RCC 7860 (cell line): ENCODE results near the gene SETBP1.

Experiments used
- DNase-seq: peaks from one replicate; pipeline ENCODE4 v3.0.0-alpha.2; 2015; ENCODE audit warnings: low spot score
- FAIRE-seq: peaks from 2 replicates; lab custom pipeline; 2012; peaks lifted over from hg19 to GRCh38; lab: Jason Lieb, UNC

Gene SETBP1

GRCh38 chr18:44679056-44679913 lies 1.4 kb upstream of the SETBP1 start:
- FAIRE-seq = no peak

GRCh38 chr18:44679914-44680272 lies 795 bp upstream of the SETBP1 start:
- FAIRE-seq = no peak
- DNase-seq = no peak

More at GRCh38 chr18:44679056-44679913, 1.4 kb upstream of the SETBP1 start:
- peak; percentile 35 for DNase-seq

GRCh38 chr18:44681076-44681970 lies 635 bp downstream of the SETBP1 start:
- no peak for DNase-seq

GRCh38 chr18:44682201-44682870 lies 1.6 kb downstream of the SETBP1 start:
- FAIRE-seq (no peak), DNase-seq (no peak)

More at GRCh38 chr18:44681076-44681970, 635 bp downstream of the SETBP1 start:
- FAIRE-seq = no peak

GRCh38 chr18:44682871-44683221 lies 2.2 kb downstream of the SETBP1 start:
- no peak for FAIRE-seq
- no peak for DNase-seq

GRCh38 chr18:44683556-44683955 lies 2.9 kb downstream of the SETBP1 start:
- no peak for FAIRE-seq
- DNase-seq = no peak

GRCh38 chr18:44685296-44685695 lies 4.6 kb downstream of the SETBP1 start:
- no peak for FAIRE-seq

GRCh38 chr18:44686156-44686555 lies 5.5 kb downstream of the SETBP1 start:
- DNase-seq (no peak), FAIRE-seq (no peak)

More at GRCh38 chr18:44685296-44685695, 4.6 kb downstream of the SETBP1 start:
- no peak for DNase-seq

GRCh38 chr18:44687421-44687820 lies 6.7 kb downstream of the SETBP1 start:
- no peak for DNase-seq
- FAIRE-seq = no peak

GRCh38 chr18:44689736-44690135 lies 9.0 kb downstream of the SETBP1 start:
- FAIRE-seq = no peak
- DNase-seq = no peak

GRCh38 chr18:44691148-44691925 lies 10.6 kb downstream of the SETBP1 start:
- DNase-seq = no peak
- FAIRE-seq = no peak

- DNase-seq (peak; percentile 26), FAIRE-seq (no peak)
Observed at GRCh38 chr18:44693030-44693784, 12.5 kb downstream of the SETBP1 start.

GRCh38 chr18:44695503-44695902 lies 14.8 kb downstream of the SETBP1 start:
- DNase-seq (no peak), FAIRE-seq (no peak)

- no peak for DNase-seq
- no peak for FAIRE-seq
Observed at GRCh38 chr18:44696892-44697291, 16.2 kb downstream of the SETBP1 start.

- DNase-seq (no peak), FAIRE-seq (no peak)
Observed at GRCh38 chr18:44697315-44697714, 16.6 kb downstream of the SETBP1 start.

- DNase-seq (no peak), FAIRE-seq (no peak)
Observed at GRCh38 chr18:44698518-44698917, 17.8 kb downstream of the SETBP1 start.

- DNase-seq (no peak), FAIRE-seq (no peak)
Observed at GRCh38 chr18:44699572-44700261, 19.0 kb downstream of the SETBP1 start.

GRCh38 chr18:44700652-44701051 lies 20.0 kb downstream of the SETBP1 start:
- no peak for FAIRE-seq
- no peak for DNase-seq

GRCh38 chr18:44701227-44701626 lies 20.5 kb downstream of the SETBP1 start:
- FAIRE-seq = no peak

More at GRCh38 chr18:44701227-44701626, 20.5 kb downstream of the SETBP1 start:
- DNase-seq = no peak
